B cell (primary cell): ENCODE measurements around the gene UPF3A. TPM values are rescaled to one million over a fixed set of nuclear protein-coding genes. Genes with fewer than 3 reads are reported as not detected.

Experiments used
- ATAC-seq: fragments of 200-7000 bp; cut with Tn5 transposase; one replicate; pipeline ENCODE4 v1.10.0; 2021; ENCODE audit warnings: low read depth, mild to moderate bottlenecking, moderate number of reproducible peaks, moderate library complexity
- CTCF ChIA-PET: fragments of 350-600 bp; sonication (Branson Sonifier 250); formaldehyde crosslinking; loops from one replicate; lab custom pipeline; 2021; ENCODE audit warnings: antibody characterized with exemption, inconsistent platforms; lab: Charles Lee
- POLR2A ChIA-PET: fragments of 350-600 bp; sonication (Branson Sonifier 250); formaldehyde crosslinking; loops from one replicate; lab custom pipeline; 2021; ENCODE audit warnings: antibody characterized with exemption; lab: Charles Lee
- DNase-seq: peaks from one replicate; pipeline ENCODE4 v3.0.0; 2013
- H2AFZ ChIP-seq: 2 replicates; pipeline ENCODE4 v1.6.1; 2012; ENCODE audit warnings: mild to moderate bottlenecking, low read depth, low read length; ENCODE audit not compliant: insufficient read depth, poor library complexity, severe bottlenecking
- H3K27ac ChIP-seq, 2 donors: 1 replicate in 1 of 2; 2 replicates in 1 of 2; pipeline ENCODE4 v1.5.1; 2012 to 2013; ENCODE audit warnings: low read length in 2 of 2, mild to moderate bottlenecking in 2 of 2, moderate library complexity in 1 of 2
- H3K27me3 ChIP-seq, 4 experiments: fragments of 200-600 bp in 1 of 4; sonication (generic) in 1 of 4; replicated peaks in 1 of 4; 1 replicate in 2 of 4; 2 replicates in 2 of 4; pipeline versions ENCODE4 v1.6.1 to v1.7.0; 2013 to 2016; ENCODE audit warnings: low read length in 3 of 4, mild to moderate bottlenecking in 2 of 4, mixed read lengths in 1 of 4, moderate library complexity in 1 of 4; ENCODE audit not compliant: insufficient read depth in 4 of 4, control insufficient read depth in 3 of 4; ENCODE audit errors: control extremely low read depth in 1 of 4
- H3K36me3 ChIP-seq, 2 experiments: replicated peaks in 1 of 2; 1 replicate in 1 of 2; 2 replicates in 1 of 2; pipeline versions ENCODE4 v1.6.1 to v1.7.1; 2013; ENCODE audit warnings: low read length in 1 of 2; ENCODE audit not compliant: insufficient read depth in 2 of 2, control insufficient read depth in 1 of 2; ENCODE audit errors: control extremely low read depth in 1 of 2, extremely low read depth in 1 of 2
- H3K4me1 ChIP-seq, 2 donors: fragments of 200-600 bp in 1 of 2; sonication (generic) in 1 of 2; 1 replicate in 1 of 2; 2 replicates in 1 of 2; pipeline versions ENCODE4 v1.5.1 to v1.6.1; 2013 to 2017; ENCODE audit warnings: low read length in 2 of 2; ENCODE audit not compliant: control insufficient read depth in 2 of 2, insufficient read depth in 2 of 2
- H3K4me2 ChIP-seq: replicated peaks from 2 replicates; pipeline ENCODE3; 2012; ENCODE audit warnings: mild to moderate bottlenecking, low read depth, low read length; ENCODE audit not compliant: poor library complexity, severe bottlenecking
- H3K4me3 ChIP-seq, 5 experiments: fragments of 200-600 bp in 1 of 5; sonication (generic) in 1 of 5; 1 replicate in 3 of 5; 2 replicates in 2 of 5; pipeline versions ENCODE4 v1.5.1 to v1.7.0; 2011 to 2016; ENCODE audit warnings: low read length in 4 of 5, mild to moderate bottlenecking in 4 of 5, low read depth in 2 of 5, control low read depth in 1 of 5, moderate library complexity in 1 of 5; ENCODE audit not compliant: insufficient read depth in 1 of 5; ENCODE audit errors: control extremely low read depth in 1 of 5, extremely low read depth in 1 of 5
- H3K79me2 ChIP-seq: fragments of 200-600 bp; sonication (generic); one replicate; pipeline ENCODE4 v1.6.0; 2016; ENCODE audit warnings: low read length; ENCODE audit not compliant: control insufficient read depth, insufficient read depth
- H3K9ac ChIP-seq: fragments of 200-600 bp; sonication (generic); 2 replicates; pipeline ENCODE4 v1.6.1; 2017; ENCODE audit warnings: mild to moderate bottlenecking, low read length, moderate library complexity
- H3K9me3 ChIP-seq, 3 donors: one replicate each; pipeline versions ENCODE4 v1.6.1 to v1.7.1; 2013; ENCODE audit warnings: low read length in 2 of 3; ENCODE audit not compliant: control insufficient read depth in 2 of 3, insufficient read depth in 1 of 3; ENCODE audit errors: control extremely low read depth in 1 of 3
- H4K20me1 ChIP-seq: 2 replicates; pipeline ENCODE4 v1.6.0; 2012; ENCODE audit warnings: mild to moderate bottlenecking, low read length; ENCODE audit not compliant: insufficient read depth, control insufficient read depth, poor library complexity, severe bottlenecking
- H3K27ac Mint-ChIP-seq: one replicate; pipeline ENCODE4 v1.8.0; 2021; ENCODE audit warnings: mixed read lengths
- H3K27me3 Mint-ChIP-seq: one replicate; pipeline ENCODE4 v1.8.0; 2021; ENCODE audit warnings: mixed read lengths
- H3K4me1 Mint-ChIP-seq: one replicate; pipeline ENCODE4 v1.8.0; 2021; ENCODE audit warnings: mixed read lengths
- H3K4me3 Mint-ChIP-seq: one replicate; pipeline ENCODE4 v1.8.0; 2021; ENCODE audit warnings: mixed read lengths
- H3K9me3 Mint-ChIP-seq: one replicate; pipeline ENCODE4 v1.8.0; 2022; ENCODE audit warnings: mixed read lengths; ENCODE audit not compliant: insufficient read depth
- EZH2 ChIP-seq: IDR thresholded peaks from 2 replicates; pipeline ENCODE4 v1.6.1; 2012; ENCODE audit warnings: borderline replicate concordance, low read depth, mild to moderate bottlenecking, moderate library complexity, low read length; ENCODE audit not compliant: insufficient read depth, poor library complexity, severe bottlenecking
- WGBS: methylation state at CpG from one replicate; pipeline ENCODE4 v1.1.5; 2013; ENCODE audit warnings: missing lambda C conversion rate; ENCODE audit not compliant: insufficient coverage; 5-methylcytosine and 5-hydroxymethylcytosine counted together
- intact Hi-C: fragments of 100-400 bp; cut with micrococcal nuclease; formaldehyde crosslinking; loops from one replicate; pipeline ENCODE4 v1.10.0; 2022
- polyA plus RNA-seq: library from polyadenylated mRNA; depleted of rRNA; stranded (reverse); fragments of >200 nt; gene quantifications from 2 replicates; pipeline ENCODE4 v1.2.3, GENCODE V29; 2012
- total RNA-seq, 2 donors: library from RNA; stranded (reverse); fragments of 120-200 nt in 1 of 2; gene quantifications; 1 replicate in 1 of 2; 2 replicates in 1 of 2; pipeline versions ENCODE4 v1.2.3 to v1.2.4, GENCODE V29; 2013 to 2022
- TF ChIP-seq, protein P1 (sequence below): fragments of 200-600 bp; IDR thresholded peaks from one replicate; pipeline ENCODE4 v1.8.0; 2022; ENCODE audit warnings: antibody characterized with exemption, mild to moderate bottlenecking

Gene UPF3A
- total and polyA plus RNA-seq, 2 donors (not counting 1 experiment from before 2014, with no cell fraction given), result 72.9 to 109 TPM

DNA sequence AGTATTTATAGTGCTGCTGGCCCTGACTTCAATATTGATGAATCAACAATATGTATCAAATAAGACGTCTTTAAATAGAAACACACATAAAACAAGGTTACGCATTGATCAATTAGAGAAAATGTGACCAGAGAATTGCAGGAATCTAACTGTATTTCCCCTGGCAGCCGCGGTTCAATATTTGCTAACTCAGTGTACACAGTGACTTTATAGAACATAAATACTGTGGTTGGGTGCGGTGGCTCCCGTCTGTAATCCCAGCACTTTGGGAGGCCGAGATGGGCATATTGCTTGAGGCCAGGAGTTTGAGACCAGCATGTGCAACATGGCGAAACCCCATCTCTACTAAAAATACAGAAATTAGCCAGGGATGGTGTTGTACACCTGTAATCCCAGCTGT is 22.8 kb upstream of the UPF3A start:
- no peak overlapping the region for H3K27ac Mint-ChIP-seq
- Histone ChIP-seq H3K4me3 (no peak overlapping the region), H3K36me3 (peaks cover 2 to 60% of the 10 kb centered on the region in 2 experiments), H3K4me2 (no peak overlapping the region), H3K27me3 (no peaks in the 10 kb centered on the region), H3K27ac (no peak overlapping the region), H3K4me1 (peaks cover 45 to 46% of the 10 kb centered on the region in 2 donors), H3K9ac (no peak overlapping the region), H3K79me2 (no peaks in the 10 kb centered on the region), H4K20me1 (no peaks in the 10 kb centered on the region), H3K9me3 (no peaks in the 10 kb centered on the region), H2AFZ (no peak overlapping the region)
- TF ChIP-seq, protein P1, sequence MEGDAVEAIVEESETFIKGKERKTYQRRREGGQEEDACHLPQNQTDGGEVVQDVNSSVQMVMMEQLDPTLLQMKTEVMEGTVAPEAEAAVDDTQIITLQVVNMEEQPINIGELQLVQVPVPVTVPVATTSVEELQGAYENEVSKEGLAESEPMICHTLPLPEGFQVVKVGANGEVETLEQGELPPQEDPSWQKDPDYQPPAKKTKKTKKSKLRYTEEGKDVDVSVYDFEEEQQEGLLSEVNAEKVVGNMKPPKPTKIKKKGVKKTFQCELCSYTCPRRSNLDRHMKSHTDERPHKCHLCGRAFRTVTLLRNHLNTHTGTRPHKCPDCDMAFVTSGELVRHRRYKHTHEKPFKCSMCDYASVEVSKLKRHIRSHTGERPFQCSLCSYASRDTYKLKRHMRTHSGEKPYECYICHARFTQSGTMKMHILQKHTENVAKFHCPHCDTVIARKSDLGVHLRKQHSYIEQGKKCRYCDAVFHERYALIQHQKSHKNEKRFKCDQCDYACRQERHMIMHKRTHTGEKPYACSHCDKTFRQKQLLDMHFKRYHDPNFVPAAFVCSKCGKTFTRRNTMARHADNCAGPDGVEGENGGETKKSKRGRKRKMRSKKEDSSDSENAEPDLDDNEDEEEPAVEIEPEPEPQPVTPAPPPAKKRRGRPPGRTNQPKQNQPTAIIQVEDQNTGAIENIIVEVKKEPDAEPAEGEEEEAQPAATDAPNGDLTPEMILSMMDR, result no peak
- no peak for TF ChIP-seq EZH2
- no peaks in the 10 kb centered on the region for H3K27me3 Mint-ChIP-seq
- 100% methylated on average over 2 of the region's 8 CpGs for WGBS
- ChIA-PET CTCF (interaction anchor here (1.0 kb wide), 1 partner anchor 82 kb away, joined by 4 read pairs; no protein-coding TSS in a partner anchor), POLR2A (no interaction called here)
- H3K4me1 Mint-ChIP-seq, result peaks cover 45% of the 10 kb centered on the region
- H3K9me3 Mint-ChIP-seq, result no peaks in the 10 kb centered on the region
- ATAC-seq (no peak), DNase-seq (no peak)
- intact Hi-C loops, result no loop called here
- H3K4me3 Mint-ChIP-seq, result no peak overlapping the region

DNA sequence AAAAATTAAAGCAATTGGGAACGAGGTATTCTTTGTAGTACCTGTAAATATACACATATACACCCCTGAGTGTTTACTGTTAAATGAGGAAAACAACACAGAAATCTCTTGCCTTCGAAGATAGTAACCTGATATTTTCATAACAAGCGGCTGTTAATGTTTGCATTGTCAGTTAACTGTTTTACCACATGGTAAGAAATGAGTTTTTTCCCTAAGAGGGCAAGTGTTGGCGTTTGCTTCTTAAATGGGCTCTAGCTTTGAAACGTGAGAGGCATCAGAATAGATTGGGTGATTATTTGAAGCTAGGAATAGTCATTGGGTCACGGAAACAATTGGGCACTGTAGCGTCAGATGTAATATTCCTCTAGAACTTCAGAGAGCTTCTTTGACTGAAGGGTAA is 22.0 kb upstream of the UPF3A start:
- H3K4me2 ChIP-seq, result no peak overlapping the region
- peak overlapping the region in 1 of 2 donors; percentile 71 for H3K27ac ChIP-seq
- POLR2A ChIA-PET, result no interaction called here
- no peak overlapping the region for H3K4me3 Mint-ChIP-seq
- CTCF ChIA-PET, result no interaction called here
- no peaks in the 10 kb centered on the region for H3K27me3 Mint-ChIP-seq
- WGBS, result 89% methylated on average over 6 of the region's 7 CpGs
- peaks cover 48% of the 10 kb centered on the region for H3K4me1 Mint-ChIP-seq
- peaks cover 50 to 51% of the 10 kb centered on the region in 2 donors for H3K4me1 ChIP-seq
- no peak overlapping the region for H3K9ac ChIP-seq
- no peak overlapping the region for H3K4me3 ChIP-seq
- intact Hi-C loops, result no loop called here
- ATAC-seq, result no peak
- no peak for TF ChIP-seq EZH2
- TF ChIP-seq, protein P1, result no peak
- no peaks in the 10 kb centered on the region for H3K79me2 ChIP-seq
- no peaks in the 10 kb centered on the region for H3K9me3 ChIP-seq
- no peaks in the 10 kb centered on the region for H4K20me1 ChIP-seq
- DNase-seq, result no peak
- H2AFZ ChIP-seq, result no peak overlapping the region
- no peaks in the 10 kb centered on the region for H3K9me3 Mint-ChIP-seq
- H3K27me3 ChIP-seq, result no peaks in the 10 kb centered on the region
- H3K36me3 ChIP-seq, result peaks cover 0 to 66% of the 10 kb centered on the region in 2 experiments
- H3K27ac Mint-ChIP-seq, result no peak overlapping the region
